GM10248 (cell line): ENCODE measurements around the gene DTD2.
A peak's percentile ranks its signal among the peaks of the same experiment; 100 is the strongest.

Experiments used
- CTCF ChIA-PET: fragments of 300-600 bp; sonication (Branson Sonifier 250); formaldehyde crosslinking; extraction: SDS; loops from one replicate; lab custom pipeline; 2021; ENCODE audit warnings: antibody characterized with exemption; lab: Yijun Ruan, JAX
- POLR2A ChIA-PET: fragments of 350-650 bp; sonication (Branson Sonifier 250); formaldehyde crosslinking; extraction: SDS; loops from one replicate; lab custom pipeline; 2020; ENCODE audit warnings: antibody characterized with exemption; lab: Yijun Ruan, JAX
- DNase-seq: peaks from one replicate; pipeline ENCODE4 v3.0.0; 2012; ENCODE audit errors: extremely low spot score
- CTCF ChIP-seq: IDR thresholded peaks from 2 replicates; pipeline ENCODE4 v1.5.1; 2012; ENCODE audit warnings: mild to moderate bottlenecking, low read depth; ENCODE audit errors: extremely low read depth, missing control alignments, control extremely low read depth

Gene DTD2

GRCh38 chr14:31414190-31414833 lies 43.0 kb downstream of the DTD2 start:
- POLR2A ChIA-PET, result no interaction called here
- CTCF ChIA-PET, result interaction anchor here (1.1 to 1.6 kb wide), 5 partner anchors 12 to 24 kb away, joined by 3 to 5 read pairs (median 3); no protein-coding TSS in a partner anchor
- DNase-seq, result no peak
- TF ChIP-seq CTCF, result no peak

- CTCF ChIA-PET, result interaction anchor here (2.0 kb wide), 1 partner anchor 9 kb away, joined by 10 read pairs; the partner anchor contains the start of gene HEATR5A
Measured at GRCh38 chr14:31411218-31411727, 46.0 kb downstream of the DTD2 start.

GRCh38 chr14:31410048-31410650 lies 47.2 kb downstream of the DTD2 start:
- no peak for TF ChIP-seq CTCF
- DNase-seq, result peak; percentile 21
- ChIA-PET CTCF (interaction anchor here (2.0 kb wide), 1 partner anchor 10 kb away, joined by 10 read pairs; the partner anchor contains the start of gene HEATR5A), POLR2A (no interaction called here)

More at GRCh38 chr14:31411218-31411727, 46.0 kb downstream of the DTD2 start:
- no peak for TF ChIP-seq CTCF
- DNase-seq, result no peak
- POLR2A ChIA-PET, result no interaction called here

GRCh38 chr14:31408421-31408820 lies 48.9 kb downstream of the DTD2 start:
- ChIA-PET POLR2A (no interaction called here), CTCF (no interaction called here)
- TF ChIP-seq CTCF, result no peak
- DNase-seq, result no peak

- TF ChIP-seq CTCF, result no peak
- ChIA-PET CTCF (interaction anchor here (1.1 to 3.1 kb wide), 3 partner anchors 10 to 19 kb away, joined by 3 to 20 read pairs (median 9); partner anchors contain the start of gene HEATR5A), POLR2A (interaction anchor here (0.6 to 1.9 kb wide), 2 partner anchors 9 to 14 kb away, joined by 3 to 10 read pairs; partner anchors contain the start of gene HEATR5A)
- no peak for DNase-seq
Measured at GRCh38 chr14:31405599-31406232, 51.6 kb downstream of the DTD2 start.

- no peak for DNase-seq
- CTCF ChIA-PET, result interaction anchor here (1.1 to 3.1 kb wide), 3 partner anchors 10 to 19 kb away, joined by 3 to 20 read pairs (median 9); partner anchors contain the start of gene HEATR5A
- no peak for TF ChIP-seq CTCF
- POLR2A ChIA-PET, result interaction anchor here (1.9 kb wide), 1 partner anchor 15 kb away, joined by 10 read pairs; the partner anchor contains the start of gene HEATR5A
Measured at GRCh38 chr14:31405106-31405505, 52.2 kb downstream of the DTD2 start.
